HL-60 (cell line): ENCODE measurements around the gene SPTBN1.

Experiments used
- CTCF ChIP-seq: IDR thresholded peaks from one replicate; pipeline ENCODE4 v1.5.1; 2011; ENCODE audit warnings: low read length, control low read depth, inconsistent platforms; ENCODE audit not compliant: insufficient read depth
- GABPA ChIP-seq: IDR thresholded peaks from 2 replicates; pipeline ENCODE4 v1.6.1; 2012; ENCODE audit warnings: low read depth
- POLR2AphosphoS5 ChIP-seq: IDR thresholded peaks from 2 replicates; pipeline ENCODE4 v1.6.1; 2012; ENCODE audit warnings: low read depth
- TF ChIP-seq, protein P1 (sequence below): IDR thresholded peaks from 2 replicates; pipeline ENCODE4 v1.6.1; 2012; ENCODE audit warnings: low read depth; ENCODE audit not compliant: insufficient replicate concordance

DNA sequence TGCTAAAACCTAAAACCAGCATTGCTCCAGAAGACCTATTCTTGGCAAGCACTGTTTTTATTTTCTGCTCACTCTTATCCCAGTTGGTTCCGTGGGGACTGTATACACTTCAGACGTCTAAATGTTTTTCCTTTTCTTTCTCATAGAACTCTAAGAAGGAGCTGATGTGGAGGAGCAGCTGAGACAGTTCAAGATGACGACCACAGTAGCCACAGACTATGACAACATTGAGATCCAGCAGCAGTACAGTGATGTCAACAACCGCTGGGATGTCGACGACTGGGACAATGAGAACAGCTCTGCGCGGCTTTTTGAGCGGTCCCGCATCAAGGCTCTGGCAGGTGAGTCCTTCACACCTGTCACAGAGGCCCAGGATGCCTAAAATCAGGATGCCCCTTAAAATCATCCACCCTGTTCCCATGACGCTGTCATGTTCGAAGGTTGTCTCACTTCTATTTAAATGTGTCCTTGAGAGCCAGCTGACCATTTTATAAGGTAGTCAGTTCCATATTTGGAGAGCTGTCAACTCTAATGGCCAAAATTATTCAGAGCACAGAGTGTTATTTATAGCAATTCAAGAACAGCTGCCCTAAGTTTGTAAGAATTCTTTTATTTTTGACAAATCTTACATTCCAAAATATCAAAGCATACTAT lies 70.2 kb downstream of the SPTBN1 start:
- TF ChIP-seq CTCF: no peak
- no peak for TF ChIP-seq GABPA
- TF ChIP-seq, protein P1, sequence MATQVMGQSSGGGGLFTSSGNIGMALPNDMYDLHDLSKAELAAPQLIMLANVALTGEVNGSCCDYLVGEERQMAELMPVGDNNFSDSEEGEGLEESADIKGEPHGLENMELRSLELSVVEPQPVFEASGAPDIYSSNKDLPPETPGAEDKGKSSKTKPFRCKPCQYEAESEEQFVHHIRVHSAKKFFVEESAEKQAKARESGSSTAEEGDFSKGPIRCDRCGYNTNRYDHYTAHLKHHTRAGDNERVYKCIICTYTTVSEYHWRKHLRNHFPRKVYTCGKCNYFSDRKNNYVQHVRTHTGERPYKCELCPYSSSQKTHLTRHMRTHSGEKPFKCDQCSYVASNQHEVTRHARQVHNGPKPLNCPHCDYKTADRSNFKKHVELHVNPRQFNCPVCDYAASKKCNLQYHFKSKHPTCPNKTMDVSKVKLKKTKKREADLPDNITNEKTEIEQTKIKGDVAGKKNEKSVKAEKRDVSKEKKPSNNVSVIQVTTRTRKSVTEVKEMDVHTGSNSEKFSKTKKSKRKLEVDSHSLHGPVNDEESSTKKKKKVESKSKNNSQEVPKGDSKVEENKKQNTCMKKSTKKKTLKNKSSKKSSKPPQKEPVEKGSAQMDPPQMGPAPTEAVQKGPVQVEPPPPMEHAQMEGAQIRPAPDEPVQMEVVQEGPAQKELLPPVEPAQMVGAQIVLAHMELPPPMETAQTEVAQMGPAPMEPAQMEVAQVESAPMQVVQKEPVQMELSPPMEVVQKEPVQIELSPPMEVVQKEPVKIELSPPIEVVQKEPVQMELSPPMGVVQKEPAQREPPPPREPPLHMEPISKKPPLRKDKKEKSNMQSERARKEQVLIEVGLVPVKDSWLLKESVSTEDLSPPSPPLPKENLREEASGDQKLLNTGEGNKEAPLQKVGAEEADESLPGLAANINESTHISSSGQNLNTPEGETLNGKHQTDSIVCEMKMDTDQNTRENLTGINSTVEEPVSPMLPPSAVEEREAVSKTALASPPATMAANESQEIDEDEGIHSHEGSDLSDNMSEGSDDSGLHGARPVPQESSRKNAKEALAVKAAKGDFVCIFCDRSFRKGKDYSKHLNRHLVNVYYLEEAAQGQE: no peak
- no peak for TF ChIP-seq POLR2AphosphoS5
